GM13976 (cell line): ENCODE measurements around the gene RBPJL.

Source experiments
- DNase-seq: peaks from one replicate; pipeline ENCODE4 v3.0.0; 2012; ENCODE audit warnings: low spot score
- in situ Hi-C: fragments of 300-500 bp; cut with MboI; formaldehyde crosslinking; loops from one replicate; pipeline ENCODE4 v1.12.0; 2022; ENCODE audit warnings: low sequenced_read_pairs, mixed read lengths, inconsistent platforms; ENCODE audit not compliant: unreplicated experiment
- TF ChIP-seq, protein P1 (sequence below): IDR thresholded peaks from 2 replicates; pipeline ENCODE4 v1.5.1; 2012; ENCODE audit warnings: borderline replicate concordance, mild to moderate bottlenecking; ENCODE audit not compliant: insufficient read depth; ENCODE audit errors: extremely low read depth, missing control alignments, control extremely low read depth

RBPJL gene

DNA sequence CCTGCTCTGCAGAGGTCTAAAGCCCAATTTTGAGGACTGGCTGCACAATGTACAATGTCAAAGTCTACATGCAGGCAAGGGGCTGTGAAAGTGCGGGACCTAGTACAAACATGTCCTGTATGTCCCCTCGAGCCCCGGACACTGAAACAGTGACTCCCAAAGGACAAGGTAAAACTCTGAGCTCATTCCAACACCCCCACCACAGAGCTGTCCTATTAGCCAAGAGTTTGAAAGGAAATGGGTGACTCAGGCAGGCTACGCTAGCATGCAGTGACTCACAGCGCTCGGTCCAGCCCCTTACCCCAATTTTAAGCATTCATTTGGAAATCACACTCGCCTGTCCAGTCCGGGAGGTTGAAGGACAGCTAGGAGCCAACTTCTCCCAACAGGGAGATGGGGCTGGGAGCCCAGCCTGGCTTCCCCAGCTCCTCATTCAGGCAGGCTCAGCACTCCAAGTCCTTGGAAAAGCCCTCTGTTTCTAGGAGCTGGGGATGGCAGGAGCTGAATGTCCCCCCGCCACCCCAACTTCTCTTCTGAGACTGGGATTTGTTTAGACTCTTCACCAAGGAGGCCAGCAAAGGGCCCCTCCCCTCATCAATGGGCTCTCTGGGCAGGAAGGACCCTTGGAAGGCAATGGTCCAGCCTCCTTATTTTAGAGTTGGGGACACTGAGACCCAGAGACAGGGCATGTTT is 37.7 kb downstream of the RBPJL start:
- in situ Hi-C loops, result no loop called here
- TF ChIP-seq, protein P1, sequence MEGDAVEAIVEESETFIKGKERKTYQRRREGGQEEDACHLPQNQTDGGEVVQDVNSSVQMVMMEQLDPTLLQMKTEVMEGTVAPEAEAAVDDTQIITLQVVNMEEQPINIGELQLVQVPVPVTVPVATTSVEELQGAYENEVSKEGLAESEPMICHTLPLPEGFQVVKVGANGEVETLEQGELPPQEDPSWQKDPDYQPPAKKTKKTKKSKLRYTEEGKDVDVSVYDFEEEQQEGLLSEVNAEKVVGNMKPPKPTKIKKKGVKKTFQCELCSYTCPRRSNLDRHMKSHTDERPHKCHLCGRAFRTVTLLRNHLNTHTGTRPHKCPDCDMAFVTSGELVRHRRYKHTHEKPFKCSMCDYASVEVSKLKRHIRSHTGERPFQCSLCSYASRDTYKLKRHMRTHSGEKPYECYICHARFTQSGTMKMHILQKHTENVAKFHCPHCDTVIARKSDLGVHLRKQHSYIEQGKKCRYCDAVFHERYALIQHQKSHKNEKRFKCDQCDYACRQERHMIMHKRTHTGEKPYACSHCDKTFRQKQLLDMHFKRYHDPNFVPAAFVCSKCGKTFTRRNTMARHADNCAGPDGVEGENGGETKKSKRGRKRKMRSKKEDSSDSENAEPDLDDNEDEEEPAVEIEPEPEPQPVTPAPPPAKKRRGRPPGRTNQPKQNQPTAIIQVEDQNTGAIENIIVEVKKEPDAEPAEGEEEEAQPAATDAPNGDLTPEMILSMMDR, result no peak
- no peak for DNase-seq

- no peak for DNase-seq
- TF ChIP-seq, protein P1, result no peak
- in situ Hi-C loops, result no loop called here
Measured at GRCh38 chr20:45345104-45345936, 38.7 kb downstream of the RBPJL start.

DNA sequence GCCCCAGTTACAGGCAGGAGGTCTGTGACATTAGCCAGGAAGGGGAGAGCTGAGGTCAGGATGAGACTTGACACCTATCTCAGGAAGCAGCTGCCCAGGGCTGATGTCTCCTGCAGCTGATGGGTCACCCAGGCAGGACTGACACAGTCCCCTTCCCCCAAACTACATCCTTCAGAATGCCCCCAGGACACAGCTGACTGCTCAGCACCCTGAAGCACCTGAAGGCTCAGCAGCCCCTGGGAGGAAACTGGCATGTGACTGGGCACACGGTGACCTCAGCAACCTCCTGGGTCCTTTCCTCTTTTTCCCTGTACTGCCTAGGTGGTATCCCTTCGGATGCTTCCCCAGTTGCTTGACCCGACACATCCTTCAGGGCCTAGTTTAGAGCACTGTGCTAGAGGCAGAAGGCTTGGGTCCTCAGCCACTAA is 39.7 kb downstream of the RBPJL start:
- DNase-seq, result no peak
- TF ChIP-seq, protein P1, result no peak
- in situ Hi-C loops, result no loop called here

- in situ Hi-C loops, result no loop called here
- DNase-seq, result no peak
- TF ChIP-seq, protein P1, result no peak
Measured at GRCh38 chr20:45346851-45347250, 40.2 kb downstream of the RBPJL start.

- in situ Hi-C loops, result no loop called here
- no peak for DNase-seq
Measured at GRCh38 chr20:45347297-45347935, 40.8 kb downstream of the RBPJL start.

GRCh38 chr20:45347936-45348778 is 41.5 kb downstream of the RBPJL start, which contains the start of gene SDC4:
TSS of gene SDC4 (minus strand) at chr20:45348424. CDS start at chr20:45348384, 40 bp downstream.
- in situ Hi-C loops, result no loop called here
- peak; percentile 67 for DNase-seq
- TF ChIP-seq, protein P1, result no peak

More at GRCh38 chr20:45347297-45347935, 40.8 kb downstream of the RBPJL start:
- TF ChIP-seq, protein P1, result no peak
